Stimulated activated CD4-positive, alpha-beta T cell treated with anti-CD3 and anti-CD28 coated beads, TNF-alpha, amount 100 ng/mL, for 1 hour (primary cell): Measurements from ENCODE around the gene PTPRM.

ENCODE experiments used
- DNase-seq, 3 donors: peaks; one replicate each; pipeline ENCODE4 v3.0.0-alpha.2; 2020; ENCODE audit warnings: low read depth in 3 of 3, low spot score in 1 of 3

PTPRM gene

DNA sequence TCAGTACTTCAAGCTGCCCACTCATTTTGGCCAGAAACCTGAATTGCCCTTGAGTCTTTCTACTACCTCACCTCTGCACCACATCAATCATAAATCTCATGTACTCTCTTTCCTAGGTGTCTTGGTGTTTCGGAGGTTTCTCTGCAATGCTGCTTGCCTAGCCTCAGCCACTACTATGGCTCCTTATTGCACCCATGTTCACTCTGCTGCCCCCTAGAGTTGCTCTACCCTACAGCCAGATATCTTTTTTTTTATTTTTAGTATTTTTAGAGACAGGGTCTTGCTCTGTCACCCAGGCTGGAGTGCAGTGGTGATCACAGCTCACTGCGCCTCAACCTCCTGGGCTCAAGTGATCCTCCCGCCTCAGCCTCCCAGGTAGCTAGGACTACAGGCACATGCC, 413.0 kb downstream of the PTPRM start:
- DNase-seq, result no peak

DNA sequence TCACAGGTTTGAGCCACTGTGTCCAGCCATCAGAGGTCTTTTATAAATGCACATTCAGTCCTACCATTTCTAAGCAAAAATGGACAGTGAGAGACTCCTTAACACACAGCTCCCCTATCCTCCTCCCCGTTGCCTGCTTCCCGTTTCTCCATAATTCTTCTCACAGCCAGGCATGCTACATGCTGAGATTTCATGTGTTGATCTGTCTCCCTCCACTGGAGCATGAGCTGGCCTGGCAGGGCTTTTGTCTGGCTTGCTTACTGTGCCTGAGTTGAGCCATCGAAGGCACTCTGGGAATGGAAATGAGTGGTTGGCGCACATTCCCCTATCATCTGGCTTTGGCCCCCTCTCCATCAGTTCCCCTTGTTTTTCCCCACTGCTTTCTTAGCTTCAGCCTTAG, 413.5 kb downstream of the PTPRM start:
- no peak for DNase-seq

DNA sequence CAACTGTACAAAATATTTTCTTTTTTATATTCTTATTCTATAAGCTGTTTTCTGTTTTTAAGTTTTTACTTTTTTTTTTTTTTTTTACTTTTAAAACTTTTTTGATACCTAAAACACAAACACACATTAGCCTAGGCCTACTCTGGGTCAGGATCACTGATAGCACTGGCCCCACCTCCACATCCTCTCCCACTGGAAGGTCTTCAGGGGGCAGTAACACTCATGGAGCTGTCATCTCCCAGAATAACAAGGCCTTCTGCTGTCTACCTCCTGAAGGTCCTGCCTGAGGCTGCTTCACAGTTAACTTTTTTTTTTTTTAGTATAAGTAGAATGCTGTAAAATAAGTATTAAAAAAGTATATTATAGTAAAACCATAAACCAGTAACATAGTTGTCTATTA, 415.1 kb downstream of the PTPRM start:
- DNase-seq, result no peak

DNA sequence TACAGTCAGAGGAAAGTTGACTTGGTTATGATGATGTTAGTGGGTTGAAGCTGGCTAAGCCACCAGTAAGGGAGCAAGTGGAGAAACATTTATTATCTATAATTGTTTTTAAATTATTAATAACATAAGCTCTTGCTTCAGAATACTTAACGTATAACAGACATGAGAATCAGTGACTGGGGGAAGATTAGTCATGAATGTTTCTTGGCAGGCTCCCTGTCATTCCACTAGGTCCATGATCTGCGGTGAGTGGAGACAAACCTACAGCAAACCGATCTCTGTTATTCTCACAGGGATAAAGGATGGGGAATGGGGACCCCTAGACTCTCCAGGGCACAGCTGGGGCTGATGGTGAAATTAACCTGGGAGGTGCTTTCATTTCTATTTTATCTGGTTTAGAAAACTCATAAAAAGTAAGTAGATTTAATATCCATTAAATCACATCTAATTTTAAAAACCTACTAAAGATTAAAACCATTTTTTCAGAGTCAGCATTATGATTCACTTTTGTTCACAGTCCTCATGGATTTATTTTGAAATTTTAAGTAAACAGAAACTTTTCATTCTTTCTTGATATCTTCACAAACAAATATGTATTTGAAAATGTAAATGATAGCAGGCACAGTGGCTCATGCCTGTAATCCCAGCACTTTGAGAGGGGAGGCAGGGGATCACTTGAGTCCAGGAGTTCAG, 420.3 kb downstream of the PTPRM start:
- DNase-seq, result no peak

DNA sequence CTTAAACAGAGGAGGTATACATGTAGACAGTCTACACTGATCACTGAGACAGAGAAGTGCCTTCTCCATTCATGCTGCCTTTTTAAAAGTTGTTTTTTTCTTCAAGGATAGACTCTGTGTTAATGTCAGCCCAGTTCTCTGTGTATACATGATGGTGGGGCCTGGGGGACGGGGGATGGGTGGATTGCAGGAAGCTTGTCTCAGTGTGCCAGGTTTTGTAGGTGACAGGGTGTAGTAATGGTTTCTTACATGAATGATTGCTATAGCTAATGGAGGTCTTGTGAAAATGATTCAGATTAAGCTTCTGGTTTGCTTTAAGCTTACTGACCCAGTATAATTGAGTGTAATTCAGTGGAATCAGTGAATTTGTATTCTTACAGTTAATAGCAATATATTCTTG, 423.6 kb downstream of the PTPRM start:
- no peak for DNase-seq

DNA sequence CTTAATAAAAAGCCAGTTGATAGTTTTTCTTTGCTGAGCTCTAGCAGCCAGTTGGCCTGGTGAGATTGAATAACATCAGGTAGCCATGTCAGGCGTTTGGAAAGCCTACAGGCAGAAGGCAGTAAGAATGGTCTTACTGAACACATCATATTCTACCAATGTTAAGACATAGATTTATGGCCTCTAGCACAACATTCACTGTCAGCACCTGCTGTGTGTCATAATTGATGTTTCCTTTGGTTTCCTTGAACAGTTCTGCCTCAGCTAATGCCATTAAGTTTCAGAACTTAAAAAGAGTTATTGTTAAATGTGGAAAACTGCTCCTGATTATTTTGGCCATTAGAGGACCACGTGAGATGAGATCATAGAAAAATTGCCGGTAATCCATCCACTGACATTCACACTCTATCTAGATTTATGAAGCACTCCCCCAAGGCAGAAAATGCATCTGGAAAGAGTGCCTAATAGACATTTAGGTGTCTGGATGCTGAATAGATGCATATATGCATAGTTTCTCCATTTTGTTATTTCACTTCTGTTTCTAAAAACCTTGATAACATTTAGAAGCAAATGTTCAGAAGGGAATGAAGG, 434.7 kb downstream of the PTPRM start:
- no peak for DNase-seq

DNA sequence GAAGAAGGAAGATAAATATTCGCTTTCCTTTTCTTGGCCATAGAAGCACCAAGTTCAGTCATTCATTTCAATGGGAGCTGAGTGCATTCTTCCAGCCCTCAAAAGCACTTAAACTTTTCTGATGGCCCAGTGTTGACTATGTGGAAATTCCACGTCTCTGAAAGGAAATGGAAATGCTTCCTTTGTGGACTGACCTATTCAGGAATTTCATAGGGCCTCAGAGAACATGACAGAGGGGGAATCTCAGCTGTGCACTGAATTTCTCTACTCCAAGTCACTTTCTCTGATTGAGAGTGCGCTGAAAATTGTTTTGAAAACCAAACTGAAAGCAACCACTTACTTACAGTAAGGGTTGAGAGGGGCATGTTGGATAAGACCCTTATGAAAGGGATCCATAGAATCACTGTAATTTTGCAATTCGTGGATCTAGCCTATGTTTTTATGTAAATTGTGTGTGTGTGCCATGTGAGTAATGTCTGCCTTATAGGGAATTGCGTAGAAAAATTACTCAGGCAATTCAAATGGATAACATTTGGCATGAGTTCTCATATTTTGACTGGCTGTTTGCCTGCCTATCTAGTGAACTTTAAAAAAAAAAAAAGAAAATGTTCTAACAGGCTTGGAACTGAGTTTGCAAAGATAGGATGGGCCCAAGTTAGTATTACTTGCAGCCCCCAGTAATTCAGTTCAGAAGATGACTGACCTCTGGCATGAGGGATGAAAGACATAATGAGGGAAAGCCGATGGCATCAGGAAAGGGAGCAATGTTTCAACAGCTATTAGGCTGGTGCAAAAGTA, 437.0 kb downstream of the PTPRM start:
- DNase-seq, result no peak

DNA sequence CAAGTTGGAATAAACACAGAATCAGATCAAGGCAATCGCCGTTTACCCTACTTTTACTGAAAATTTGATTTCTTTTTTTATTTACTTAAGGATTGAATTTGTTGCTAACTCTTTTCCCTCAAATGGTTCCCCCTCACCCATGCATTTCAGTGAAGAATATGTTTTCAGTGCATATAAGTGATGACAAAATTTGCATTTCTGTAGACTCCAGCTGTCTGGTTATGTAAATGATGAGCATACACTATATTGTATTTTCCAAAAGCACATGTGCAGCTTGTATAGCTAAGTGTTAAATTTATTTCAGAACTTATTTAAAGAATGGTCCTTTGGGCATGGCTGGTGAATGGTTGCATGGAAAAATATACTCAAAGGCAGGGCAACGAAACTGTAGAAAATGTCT, 437.7 kb downstream of the PTPRM start:
- DNase-seq, result no peak

DNA sequence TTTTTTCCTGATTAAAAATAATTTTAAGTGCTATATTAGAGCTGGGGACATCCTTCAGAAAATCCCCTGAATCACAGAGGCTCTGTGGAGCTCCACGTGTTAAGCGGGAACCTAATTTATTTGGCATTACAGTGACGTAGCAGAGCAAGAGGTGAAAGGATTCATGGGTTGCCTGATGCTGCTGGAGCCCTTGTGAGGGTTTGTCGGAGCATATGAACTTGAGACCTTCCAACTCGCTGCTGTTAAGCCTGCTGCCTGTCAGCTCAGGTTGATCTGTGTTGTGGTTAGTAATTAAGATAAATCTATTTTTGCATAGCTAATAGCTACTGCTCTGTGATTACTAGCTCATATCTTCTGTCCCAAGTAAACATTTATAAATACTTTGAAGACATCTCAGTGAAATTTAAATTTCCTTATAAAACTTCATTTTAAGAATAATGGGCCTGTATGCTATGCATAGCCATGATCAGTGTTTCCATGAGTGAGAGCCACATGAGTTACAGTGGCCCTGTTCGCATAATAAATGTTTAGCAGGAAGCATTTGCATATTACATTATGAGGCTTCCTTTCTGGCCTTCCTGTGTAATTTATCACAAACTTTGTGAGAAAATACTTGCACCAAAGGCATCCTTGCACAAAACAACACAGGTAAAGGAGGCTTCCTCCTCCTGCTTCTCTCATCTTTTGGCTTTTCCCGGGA, 438.9 kb downstream of the PTPRM start:
- no peak for DNase-seq

DNA sequence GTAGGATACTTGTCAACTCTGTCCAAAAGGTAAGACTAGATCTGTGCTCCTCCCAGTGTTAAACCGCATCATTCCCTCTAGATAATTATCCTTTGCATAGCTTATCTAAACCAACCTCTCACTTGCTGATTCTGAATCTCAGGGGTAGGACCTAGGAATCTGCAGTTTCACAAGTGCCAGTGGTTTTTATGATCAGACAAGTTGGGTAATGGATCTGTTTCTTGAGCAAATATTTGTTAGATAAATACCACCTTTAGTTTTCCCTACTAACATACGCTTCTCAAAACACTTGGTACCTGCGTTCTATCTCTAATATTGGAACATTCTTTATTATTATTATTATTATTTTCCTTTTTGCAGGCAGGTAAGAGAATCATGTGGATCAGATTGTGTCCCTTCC, 439.9 kb downstream of the PTPRM start:
- DNase-seq, result no peak

DNA sequence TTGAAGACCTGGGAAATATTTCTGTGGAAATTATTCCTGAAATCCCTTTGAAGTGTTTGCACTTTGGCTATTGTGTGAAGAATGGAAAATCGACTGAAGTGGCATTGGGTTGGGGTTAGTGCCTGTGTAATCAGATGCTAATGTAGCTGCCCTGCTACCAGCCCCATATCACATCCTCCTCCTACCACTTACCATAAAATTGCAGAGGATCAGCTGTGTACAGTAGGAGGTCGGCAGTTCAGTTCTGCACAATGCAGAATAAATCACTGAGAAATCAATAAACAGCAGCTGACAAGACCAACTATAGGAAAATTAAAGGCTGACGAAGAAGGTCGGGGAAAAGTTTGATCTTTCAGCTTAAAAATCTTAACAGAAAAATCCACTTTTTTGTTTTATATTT, 440.9 kb downstream of the PTPRM start:
- no peak for DNase-seq

DNA sequence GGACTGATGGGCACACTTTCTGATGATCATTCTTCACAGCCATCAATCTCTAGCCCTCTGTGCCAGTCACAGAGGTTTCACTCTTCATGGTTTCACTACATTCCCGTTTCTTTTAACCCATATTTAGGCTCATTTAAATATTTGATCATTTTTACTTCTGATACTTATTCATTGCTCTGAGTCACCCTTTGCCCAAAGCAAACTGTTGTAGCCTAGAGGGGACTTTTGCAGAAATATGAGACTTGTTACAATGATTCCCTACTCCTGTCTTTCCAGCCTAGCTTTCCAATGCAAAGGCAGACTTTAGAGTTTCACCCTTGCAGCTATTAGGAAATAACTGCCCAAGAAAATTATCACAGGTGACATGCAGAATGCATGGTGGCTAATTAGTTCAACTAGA, 444.2 kb downstream of the PTPRM start:
- DNase-seq, result no peak

DNA sequence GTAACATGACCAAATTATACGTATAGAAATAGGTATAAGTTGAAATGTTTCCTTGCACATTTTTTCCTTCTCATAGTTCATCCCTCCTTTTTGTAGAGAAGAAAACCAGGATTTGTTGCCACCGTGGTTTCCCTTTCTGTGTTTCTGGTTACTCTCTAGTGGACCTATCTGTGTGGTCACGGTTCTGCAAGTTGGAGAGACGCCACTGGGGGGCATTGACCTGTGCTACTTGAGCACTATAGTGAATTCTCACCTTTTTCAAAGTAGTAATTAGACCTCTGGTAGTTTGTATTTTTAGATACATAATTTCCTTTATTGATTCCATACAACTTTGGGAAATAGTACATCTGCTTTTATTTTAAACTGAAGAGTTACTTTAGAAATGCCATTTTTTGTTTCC, 444.8 kb downstream of the PTPRM start:
- no peak for DNase-seq

DNA sequence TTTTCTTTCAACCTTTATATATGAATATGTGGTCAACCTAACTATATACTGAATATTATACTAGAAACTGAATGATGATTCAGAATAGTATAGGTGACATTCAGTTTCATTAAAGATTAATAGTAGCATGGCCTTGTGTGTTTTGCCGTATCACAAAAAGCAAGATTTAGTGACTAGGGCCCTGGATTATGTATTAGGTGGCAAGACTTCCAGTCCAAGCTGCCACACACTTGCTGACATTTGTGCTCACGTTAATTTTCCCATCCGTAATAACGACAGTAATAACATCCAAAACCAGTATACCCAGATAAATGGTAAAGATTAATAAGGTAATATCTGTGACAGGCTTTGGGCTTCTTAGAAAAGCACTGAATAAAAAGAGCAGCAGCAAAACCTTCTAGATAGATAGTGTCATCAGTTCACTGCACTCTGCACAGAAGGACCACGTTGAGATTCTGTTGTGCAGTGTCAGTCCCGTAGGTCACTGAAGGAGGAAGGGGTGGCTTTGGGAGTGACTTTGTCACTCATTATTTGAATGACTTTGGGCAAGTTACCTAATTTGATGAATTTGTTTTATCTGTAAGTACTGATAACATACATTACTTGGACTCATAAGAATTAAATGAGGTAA, 451.7 kb downstream of the PTPRM start:
- DNase-seq, result no peak

DNA sequence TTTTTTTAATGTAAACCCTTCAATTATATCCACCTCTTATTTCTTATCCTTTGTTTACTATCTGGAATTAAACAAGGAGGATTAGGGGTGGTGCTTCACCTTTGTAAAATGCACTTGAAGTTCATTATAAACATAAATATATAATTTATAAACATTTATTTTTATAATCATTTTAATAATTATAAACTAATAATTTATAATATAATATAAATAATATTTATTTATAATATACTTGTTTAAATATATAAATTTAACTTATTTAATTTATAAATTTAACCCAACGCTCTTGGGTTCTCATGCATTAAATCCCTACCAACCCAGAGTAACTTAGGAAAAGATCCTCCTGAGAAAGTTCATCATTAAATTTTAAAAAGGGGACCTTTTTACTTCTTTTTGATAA, 452.5 kb downstream of the PTPRM start:
- no peak for DNase-seq

DNA sequence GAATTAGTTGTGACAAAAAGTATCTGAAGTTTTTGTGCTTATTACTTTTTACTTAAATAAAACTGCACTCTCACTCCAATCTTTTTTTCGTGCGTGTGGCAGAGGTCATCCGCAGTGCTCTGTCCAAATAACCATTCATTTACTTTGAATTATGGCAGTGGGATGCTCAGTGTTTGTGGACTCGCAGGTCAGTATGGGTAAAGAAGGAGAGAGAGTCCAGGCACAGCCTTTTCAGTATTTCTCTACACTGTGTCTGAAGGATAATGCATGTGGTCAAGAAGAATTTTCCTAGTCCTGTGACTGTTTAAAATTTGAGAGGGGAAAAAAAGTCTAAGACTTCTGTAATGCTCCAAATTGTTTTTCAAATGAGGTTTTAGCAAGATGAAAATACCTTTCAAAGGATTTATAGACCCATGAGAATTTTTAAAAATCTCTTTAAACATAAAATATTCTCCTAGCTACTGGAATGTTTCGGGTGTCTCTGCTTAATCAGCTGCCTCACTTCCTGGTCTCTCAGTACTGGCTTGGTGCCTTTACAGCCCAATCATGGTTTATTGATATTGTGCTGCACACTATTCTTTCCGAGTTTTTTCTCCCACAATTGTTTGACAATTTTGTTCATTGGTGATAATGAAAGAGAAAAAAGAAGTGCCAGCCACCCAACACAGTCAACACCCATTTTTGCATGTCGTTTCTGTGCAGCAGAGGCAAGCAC, 453.2 kb downstream of the PTPRM start:
- no peak for DNase-seq

DNA sequence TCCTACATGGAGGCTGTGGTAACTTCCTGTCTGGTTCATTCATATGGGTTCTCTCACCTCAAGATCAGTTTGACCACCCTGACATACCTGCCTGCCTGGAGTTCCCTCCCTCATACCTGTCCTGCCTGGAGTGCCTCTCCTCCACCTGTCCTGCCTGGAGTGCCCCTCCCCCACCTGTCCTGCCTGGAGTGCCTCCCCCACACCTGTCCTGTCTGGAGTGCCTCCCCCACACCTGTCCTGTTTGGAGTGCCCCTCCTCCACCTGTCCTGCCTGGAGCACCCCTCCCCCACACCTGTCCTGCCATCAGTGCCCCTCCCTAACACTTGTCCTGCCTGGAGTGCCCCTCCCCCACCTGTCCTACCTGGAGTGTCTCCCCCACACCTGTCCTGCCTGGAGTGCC, 461.9 kb downstream of the PTPRM start:
- no peak for DNase-seq

DNA sequence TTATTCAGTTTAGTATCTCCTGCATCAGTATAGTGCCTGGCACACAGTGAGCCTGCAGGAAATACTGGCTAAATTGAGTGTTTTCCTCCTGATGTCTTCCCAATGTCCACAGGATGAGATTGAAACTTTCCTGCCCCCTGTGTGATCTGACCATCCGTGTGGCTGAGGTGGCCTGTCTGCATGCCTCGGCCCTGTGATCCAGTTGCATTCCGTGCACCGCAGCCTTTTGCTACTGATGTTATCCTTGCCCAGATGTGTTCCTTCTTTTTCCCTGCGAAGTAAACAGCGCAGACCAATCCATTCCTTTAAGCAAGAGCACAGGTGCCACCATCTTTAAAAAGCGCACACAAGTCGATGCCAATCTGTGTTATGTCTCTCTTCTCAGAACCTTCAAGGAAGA, 462.6 kb downstream of the PTPRM start:
- no peak for DNase-seq

DNA sequence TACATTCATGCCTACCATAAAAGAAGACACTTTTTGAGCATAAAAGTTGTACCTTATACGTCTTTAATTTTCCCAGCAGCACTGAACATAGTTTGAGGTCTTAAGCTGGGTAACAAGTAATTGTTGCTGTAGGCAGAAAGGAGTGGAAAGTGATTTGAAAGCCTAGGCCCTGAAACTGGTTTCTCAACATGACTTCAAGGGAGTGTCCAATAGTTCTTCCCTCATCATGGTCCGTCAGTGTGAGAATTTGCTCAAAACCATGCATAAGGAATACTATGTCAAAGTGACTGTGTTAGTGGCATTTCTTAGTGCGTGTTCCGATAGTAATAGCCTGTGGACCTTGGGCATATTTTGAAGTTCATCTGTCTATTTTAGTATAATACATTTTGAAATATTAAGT, 463.1 kb downstream of the PTPRM start:
- DNase-seq, result no peak

DNA sequence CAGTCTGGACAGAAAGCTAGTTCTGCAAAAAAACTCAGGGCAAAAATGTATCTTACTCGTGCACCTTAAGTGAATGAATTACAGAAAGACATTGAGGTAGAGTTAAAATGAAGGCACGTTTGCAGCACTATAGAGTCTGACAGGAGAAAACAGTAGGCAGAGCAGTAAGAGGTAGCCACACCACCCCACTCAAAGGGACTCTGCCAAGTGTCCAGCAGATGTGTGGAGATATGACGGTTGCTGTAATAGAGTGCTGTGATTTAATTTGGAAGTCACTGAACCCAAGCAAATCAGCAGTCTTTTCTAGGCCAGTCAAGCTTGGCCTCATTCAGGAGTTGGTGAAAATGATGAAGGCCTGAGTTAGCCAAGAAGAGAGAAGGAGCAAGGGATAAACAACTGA, 464.4 kb downstream of the PTPRM start:
- DNase-seq, result no peak

DNA sequence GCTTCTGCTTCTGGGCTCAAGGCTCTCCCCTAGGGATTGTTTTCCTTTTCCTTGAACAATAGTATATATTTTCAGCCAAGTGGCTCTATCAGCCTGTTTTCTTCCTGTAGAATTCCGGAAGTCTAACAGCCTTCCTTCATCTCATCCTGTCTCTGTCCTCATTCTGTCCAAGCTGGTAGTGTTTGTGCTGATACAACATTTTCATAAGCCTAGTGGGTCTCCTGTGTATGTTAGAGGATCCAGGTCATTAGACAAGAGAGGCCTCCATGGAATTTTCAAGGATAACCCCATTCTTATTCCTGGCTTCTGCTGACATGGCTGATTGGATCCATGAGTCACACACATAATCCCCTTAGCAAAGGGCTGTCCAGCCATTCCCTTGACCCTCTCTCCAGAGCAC, 467.6 kb downstream of the PTPRM start:
- DNase-seq, result no peak
